Neural progenitor cell (in vitro differentiated cells): ENCODE measurements around the gene KARS1.

Source experiments
- CTCF ChIP-seq: fragments of 200-600 bp; sonication (generic); IDR thresholded peaks from 2 replicates; pipeline ENCODE4 v1.5.1; 2017; ENCODE audit warnings: antibody characterized with exemption, mild to moderate bottlenecking
- EZH2 ChIP-seq: fragments of 200-600 bp; sonication (generic); IDR thresholded peaks from 2 replicates; pipeline ENCODE4 v1.6.1; 2017; ENCODE audit warnings: antibody characterized with exemption, mild to moderate bottlenecking, moderate library complexity
- EZH2phosphoT487 ChIP-seq: fragments of 200-600 bp; sonication (generic); IDR thresholded peaks from 2 replicates; pipeline ENCODE4 v1.6.1; 2017; ENCODE audit warnings: antibody characterized with exemption

GRCh38 chr16:75584108-75584507 lies 63.4 kb downstream of the KARS1 start:
- TF ChIP-seq CTCF (no peak), EZH2phosphoT487 (no peak), EZH2 (no peak)
